ENCODE data around the gene FKRP.

Gene FKRP

GRCh38 chr19:46719629-46720502 is 26.0 kb upstream of the FKRP start:
- no peak for DNase-seq (ENCODE audit: low spot score)

GRCh38 chr19:46720503-46721239 is 25.2 kb upstream of the FKRP start:
- DNase-seq (ENCODE audit: low spot score) = no peak

- DNase-seq (ENCODE audit: low spot score) = no peak
These were observed 24.4 kb upstream of the FKRP start for GRCh38 chr19:46721269-46722003.

- no peak for DNase-seq (ENCODE audit: low spot score)
These were observed 23.9 kb upstream of the FKRP start for GRCh38 chr19:46722004-46722380.

GRCh38 chr19:46722421-46723022 is 23.3 kb upstream of the FKRP start:
- DNase-seq (ENCODE audit: low spot score) = no peak

- DNase-seq (ENCODE audit: low spot score) = no peak
These were observed 22.8 kb upstream of the FKRP start for GRCh38 chr19:46723023-46723461.

GRCh38 chr19:46723471-46723870 is 22.4 kb upstream of the FKRP start:
- no peak for DNase-seq (ENCODE audit: low spot score)

GRCh38 chr19:46724468-46724867 is 21.4 kb upstream of the FKRP start:
- DNase-seq (ENCODE audit: low spot score) = no peak

- no peak for DNase-seq (ENCODE audit: low spot score)
These were observed 20.6 kb upstream of the FKRP start for GRCh38 chr19:46725036-46725820.

GRCh38 chr19:46725859-46726393 is 19.9 kb upstream of the FKRP start:
- no peak for DNase-seq (ENCODE audit: low spot score)

GRCh38 chr19:46726551-46726950 is 19.3 kb upstream of the FKRP start:
- no peak for DNase-seq (ENCODE audit: low spot score)

- no peak for DNase-seq (ENCODE audit: low spot score)
These were observed 18.8 kb upstream of the FKRP start for GRCh38 chr19:46726971-46727501.

GRCh38 chr19:46727757-46728156 is 18.1 kb upstream of the FKRP start:
- DNase-seq (ENCODE audit: low spot score) = no peak

GRCh38 chr19:46728208-46728607 is 17.6 kb upstream of the FKRP start:
- no peak for DNase-seq (ENCODE audit: low spot score)

GRCh38 chr19:46728693-46729339 is 17.0 kb upstream of the FKRP start:
- peak; percentile 25 for DNase-seq (ENCODE audit: low spot score)

- DNase-seq (ENCODE audit: low spot score) = no peak
These were observed 16.2 kb upstream of the FKRP start for GRCh38 chr19:46729696-46730095.

- DNase-seq (ENCODE audit: low spot score) = no peak
These were observed 15.7 kb upstream of the FKRP start for GRCh38 chr19:46730187-46730586.

GRCh38 chr19:46730595-46730994 is 15.3 kb upstream of the FKRP start:
- DNase-seq (ENCODE audit: low spot score) = no peak

GRCh38 chr19:46731007-46731501 is 14.8 kb upstream of the FKRP start:
- DNase-seq (ENCODE audit: low spot score) = no peak

GRCh38 chr19:46731584-46731983 is 14.3 kb upstream of the FKRP start:
- no peak for DNase-seq (ENCODE audit: low spot score)
